Measurements from ENCODE around the gene OR5K4.
"Not testable (repeated sequence)": the region's sequence is repeated elsewhere in the genome, so short reads cannot be mapped to it uniquely, and the experiment has no call there.

The OR5K4 gene

GRCh38 chr3:98371853-98372252, 18.2 kb downstream of the OR5K4 start:
- DNase-seq, result no peak

DNA sequence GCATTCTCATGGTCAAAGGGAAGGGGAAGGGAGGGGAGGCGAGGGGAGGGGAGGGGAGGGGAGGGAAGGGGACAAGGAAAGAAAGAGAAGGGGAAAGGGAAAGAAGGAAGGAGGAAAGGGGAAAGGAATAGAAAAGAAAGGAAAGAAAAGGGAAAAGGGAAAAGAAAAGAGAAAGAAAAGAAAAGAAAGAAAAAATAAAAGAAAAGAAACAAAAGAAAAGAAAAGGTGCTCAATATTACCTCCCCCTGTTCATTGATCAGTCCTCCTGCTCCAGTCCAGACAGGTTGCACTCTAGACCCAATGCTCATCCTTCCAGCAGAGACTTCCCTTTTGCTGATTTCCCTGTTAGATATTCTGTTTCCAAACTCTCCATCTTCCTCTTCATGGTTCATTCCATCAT, 18.8 kb downstream of the OR5K4 start:
- DNase-seq, result no peak

GRCh38 chr3:98376631-98377030, 23.0 kb downstream of the OR5K4 start:
- DNase-seq, result no peak

GRCh38 chr3:98388147-98388546, 34.5 kb downstream of the OR5K4 start:
- no peak for DNase-seq

DNA sequence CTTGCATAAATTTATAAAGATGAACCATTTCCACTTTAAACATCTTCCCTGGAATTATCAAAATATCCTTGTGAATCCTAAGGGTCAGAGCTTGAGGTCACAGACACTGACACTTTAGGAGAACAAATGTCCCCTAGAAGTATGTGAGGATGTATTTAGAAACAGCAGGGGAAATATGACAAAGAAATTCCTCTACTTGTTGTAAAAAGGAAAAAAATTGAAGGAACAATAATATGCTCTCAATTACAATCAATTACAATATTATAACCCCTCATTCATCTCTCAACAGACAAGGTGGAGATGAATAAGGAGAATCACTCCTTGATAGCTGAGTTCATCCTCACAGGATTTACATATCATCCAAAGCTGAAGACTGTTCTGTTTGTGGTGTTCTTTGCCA, 36.7 kb downstream of the OR5K4 start, which contains the start of gene OR5K3:
TSS of gene OR5K3 (plus strand) at position 301 of the 400 bp plus-strand sequence. CDS start at position 301, 0 bp downstream.
- no peak for DNase-seq

DNA sequence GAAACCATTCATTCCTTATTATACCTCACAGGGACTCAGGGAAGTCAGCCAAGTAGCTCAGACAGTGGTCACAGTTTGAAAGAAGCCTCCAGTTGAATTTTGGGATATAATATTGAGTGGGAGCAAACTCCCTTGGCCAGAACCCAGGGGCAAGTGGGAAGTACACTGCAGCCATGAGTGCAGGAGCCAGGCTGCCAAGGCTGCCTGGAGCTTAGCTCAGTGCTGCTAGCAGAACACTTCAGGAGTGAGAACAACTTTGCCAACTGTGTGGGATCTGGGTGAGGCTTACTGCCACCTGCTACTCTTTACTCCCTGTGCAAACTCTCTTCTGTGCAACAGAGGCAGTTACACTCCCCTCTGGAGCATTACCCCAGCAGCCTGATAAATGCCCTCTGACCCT, 41.4 kb downstream of the OR5K4 start:
- no peak for DNase-seq

DNA sequence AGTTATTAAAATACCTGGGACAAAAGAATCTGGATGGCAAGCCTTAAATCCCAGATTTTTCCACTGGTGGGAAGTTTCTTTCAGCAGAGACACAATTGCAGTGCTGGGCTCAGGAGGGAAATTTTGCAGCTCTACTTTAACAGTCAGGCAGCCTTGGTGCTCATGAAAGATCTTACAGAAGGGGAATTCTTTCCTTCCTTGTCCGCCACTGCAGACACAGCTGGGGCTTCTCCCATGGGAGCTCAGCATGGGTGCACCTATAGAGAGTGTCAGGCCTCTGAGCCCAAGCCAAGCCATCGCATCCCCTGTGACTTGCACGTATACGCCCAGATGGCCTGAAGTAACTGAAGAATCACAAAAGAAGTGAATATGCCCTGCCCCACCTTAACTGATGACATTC, 42.8 kb downstream of the OR5K4 start:
- DNase-seq, result not testable (repeated sequence)

- no peak for DNase-seq
Observed at GRCh38 chr3:98398513-98398912, 44.9 kb downstream of the OR5K4 start.

DNA sequence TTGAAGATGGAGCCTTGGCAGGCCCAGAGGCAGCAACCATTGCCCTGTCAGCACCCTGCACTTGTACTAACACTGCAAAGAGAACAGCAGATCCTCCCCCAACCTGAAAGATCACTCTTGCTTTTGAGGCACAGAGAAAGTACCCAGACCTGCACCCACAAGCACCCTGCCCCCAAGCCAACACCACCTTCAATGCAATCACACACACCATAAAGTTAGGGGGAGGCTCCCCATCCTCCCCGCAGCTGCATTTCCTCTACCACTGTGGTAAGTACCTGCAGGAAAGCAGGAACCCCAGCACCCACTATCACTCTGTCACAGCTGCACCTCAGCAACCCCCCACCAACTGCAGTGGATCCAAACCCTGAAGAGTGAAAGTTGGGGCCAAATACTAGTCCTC, 48.9 kb downstream of the OR5K4 start:
- DNase-seq, result no peak

DNA sequence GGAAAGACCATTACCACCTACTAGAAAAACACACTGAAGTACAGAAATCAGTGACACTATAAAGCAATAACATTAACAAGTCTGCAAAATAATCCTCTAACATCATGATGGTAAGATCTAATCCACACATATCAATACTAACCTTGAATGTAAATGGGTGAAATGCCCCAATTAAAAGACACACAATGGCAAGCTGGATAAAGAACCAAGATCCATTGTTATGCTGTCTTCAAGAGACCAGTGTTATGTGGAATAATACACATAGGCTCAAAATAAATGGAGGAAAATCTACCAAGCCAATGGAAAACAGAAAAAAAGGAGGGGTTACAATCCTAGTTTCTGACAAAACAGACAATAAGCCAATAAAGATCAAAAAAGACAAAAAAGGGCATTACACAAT, 50.4 kb downstream of the OR5K4 start:
- DNase-seq, result no peak

All from activated CD4-positive, alpha-beta T cell treated with anti-CD3 and anti-CD28 coated beads, Interleukin-2, Interleukin-6, amounts not matched to agents 100 ng/mL and 50 ng/mL, durations not matched to agents 16 hours and 8 hours (primary cell).